ENCODE results near the gene GPR158.

GRCh38 chr10:25210265-25210664 lies 35.5 kb downstream of the GPR158 start:
- TF ChIP-seq RUNX1 (IDR thresholded peaks at IDR 0.05; ENCODE audit: low read depth) (no peak), ZNF239 (CRISPR knock-in tag; IDR thresholded peaks at IDR 0.05) (no peak)
